Measurements from ENCODE around the gene NUTM2F. TPM values are rescaled to one million over a fixed set of nuclear protein-coding genes. Genes with fewer than 3 reads are reported as not detected.

The NUTM2F gene
- total and polyA plus RNA-seq, 9 of the 15 experiments (the other 6 are each of a cell fraction or from before 2014, with no cell fraction given): 0.04 TPM; not detected in 8

GRCh38 chr9:94286116-94286515 lies 42.3 kb downstream of the NUTM2F start:
- Histone ChIP-seq H2AFZ (ENCODE audit: low read depth, low read length) (no peak overlapping the region), H4K20me1 (replicated peaks; ENCODE audit: control insufficient read depth, insufficient read depth, low read length) (no peaks in the 10 kb centered on the region), H3K4me3 (no peak overlapping the region), H3K4me1 (replicated peaks in 1 of 2; ENCODE audit: control insufficient read depth in 2 of 2, insufficient read depth in 2 of 2, low read length in 2 of 2) (no peaks in the 10 kb centered on the region), H3K9me3 (replicated peaks; ENCODE audit: control insufficient read depth, insufficient read depth, low read depth, low read length) (peaks cover 1% of the 10 kb centered on the region; the same call in 1 of the 2 replicates), H3K27me3 (ENCODE audit: control insufficient read depth in 2 of 2, insufficient read depth in 2 of 2, low read length in 2 of 2) (no peaks in the 10 kb centered on the region), H3K79me2 (ENCODE audit: control insufficient read depth, insufficient read depth, low read length) (no peaks in the 10 kb centered on the region), H3K4me2 (ENCODE audit: insufficient read depth, low read length) (no peak overlapping the region), H3K9me1 (ENCODE audit: control insufficient read depth, insufficient read depth, low read length) (no peaks in the 10 kb centered on the region), H3K36me3 (ENCODE audit: control insufficient read depth, insufficient read depth, low read length) (peaks cover 22% of the 10 kb centered on the region), H3K27ac (ENCODE audit: extremely low read depth, low read depth, low read length) (no peak overlapping the region), H3K9ac (ENCODE audit: insufficient read depth in 1 of 2, low read depth in 2 of 2, low read length in 2 of 2) (no peak overlapping the region)
- DNase-seq (ENCODE audit: extremely low read depth in 1 of 4, low spot score in 3 of 4): no peak
- 83% methylated on average over 3 of the region's 3 CpGs for WGBS (ENCODE audit: insufficient coverage, low coverage, missing lambda C conversion rate)
- intact Hi-C loops (cut with micrococcal nuclease) (no loop called here), in situ Hi-C loops (cut with MboI) (no loop called here)
- ChIA-PET POLR2A (interaction anchor here (1.2 kb wide), 1 partner anchor 10 kb away, joined by 7 read pairs; no protein-coding TSS in a partner anchor), CTCF (ENCODE audit: low intra/inter-chr PET ratio) (no interaction called here)
- BruUV-seq (replicated peaks): no TSS peak
- no peak for FAIRE-seq
- no peak for ATAC-seq
- TF ChIP-seq RAD51 (IDR thresholded peaks at IDR 0.05; ENCODE audit: borderline replicate concordance, low read depth): no peak
- no peak for TF ChIP-seq ZNF699 (CRISPR knock-in tag; IDR thresholded peaks at IDR 0.05; ENCODE audit: insufficient replicate concordance)
- TF ChIP-seq ZNF518B (CRISPR knock-in tag; IDR thresholded peaks at IDR 0.05): no peak
- TF ChIP-seq CBX2 (IDR thresholded peaks at IDR 0.05; ENCODE audit: insufficient read depth, low read length, poor library complexity, severe bottlenecking): no peak
- TF ChIP-seq GTF3C2 (IDR thresholded peaks at IDR 0.05; ENCODE audit: borderline replicate concordance, extremely low read depth, insufficient read length): no peak
- TF ChIP-seq CBX5 (IDR thresholded peaks at IDR 0.05; ENCODE audit: borderline replicate concordance, low read depth): no peak
- TF ChIP-seq ELK3 (CRISPR knock-in tag; IDR thresholded peaks at IDR 0.05): no peak
- no peak for TF ChIP-seq CBFB (CRISPR knock-in tag; IDR thresholded peaks at IDR 0.05)
- no peak for TF ChIP-seq CTCFL (IDR thresholded peaks at IDR 0.05; ENCODE audit: borderline replicate concordance, insufficient read depth, low read depth, low read length, poor library complexity, severe bottlenecking)
- TF ChIP-seq PHF21A (IDR thresholded peaks at IDR 0.05; ENCODE audit: borderline replicate concordance, low read depth): no peak
- no peak for TF ChIP-seq ZNF184 (CRISPR knock-in tag; IDR thresholded peaks at IDR 0.05)
